HG03196 (cell line): ENCODE measurements around the gene OAS2.
"Not testable (repeated sequence)": the region's sequence is repeated elsewhere in the genome, so short reads cannot be mapped to it uniquely, and the experiment has no call there.

Source experiments
- ATAC-seq: cut with Tn5 transposase; IDR thresholded peaks from one replicate; pipeline ENCODE4 v1.9.1; 2021; ENCODE audit not compliant: unreplicated experiment

OAS2 gene

GRCh38 chr12:112980491-112981158 lies 2.3 kb downstream of the OAS2 start:
- ATAC-seq = no peak

- no peak for ATAC-seq
These were observed 7.4 kb downstream of the OAS2 start for GRCh38 chr12:112985642-112986290.

DNA sequence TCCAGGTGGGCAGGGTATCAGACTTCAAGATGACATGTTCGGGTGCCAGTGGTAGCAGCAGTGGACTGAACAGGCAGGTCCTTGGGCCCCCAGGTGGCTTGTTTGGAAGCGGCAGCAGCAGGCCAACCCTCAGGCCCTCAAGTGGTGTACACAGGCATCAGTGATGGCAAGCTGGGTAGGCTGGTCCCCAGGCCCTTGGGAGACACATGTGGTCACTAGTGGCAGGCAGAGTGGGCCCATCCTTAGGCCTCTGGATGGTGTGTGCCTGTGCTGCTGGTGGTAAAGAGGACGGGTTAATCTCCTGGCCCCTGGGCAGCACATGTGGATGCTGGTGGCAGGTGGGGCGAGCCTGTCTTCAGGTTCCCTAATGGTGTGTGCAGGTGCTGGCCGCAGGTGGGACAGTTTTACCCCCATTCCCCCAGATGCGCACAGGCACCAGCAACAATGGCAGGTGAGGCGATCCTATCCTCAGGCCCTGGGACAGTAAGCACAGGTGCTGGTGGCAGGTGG lies 8.0 kb downstream of the OAS2 start:
- ATAC-seq = no peak

DNA sequence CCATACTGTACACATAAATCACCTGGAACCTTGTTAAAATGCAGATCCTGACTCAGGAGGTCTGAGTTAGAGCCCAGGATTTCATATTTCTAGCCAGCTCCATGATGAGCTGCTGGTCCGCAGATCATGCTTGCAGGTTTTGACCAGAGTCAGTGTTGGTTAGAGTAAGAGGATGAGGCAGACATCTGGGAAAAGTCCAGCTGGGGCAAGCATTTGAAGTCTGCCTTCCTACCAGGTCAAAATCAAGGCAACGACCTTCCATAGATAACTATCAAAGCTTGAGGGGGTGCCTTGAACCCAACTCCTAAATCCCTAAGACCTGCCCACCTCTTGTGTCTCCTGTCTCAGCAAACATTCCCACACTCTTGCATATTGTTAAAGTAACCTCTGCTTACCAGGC lies 9.2 kb downstream of the OAS2 start:
- no peak for ATAC-seq

DNA sequence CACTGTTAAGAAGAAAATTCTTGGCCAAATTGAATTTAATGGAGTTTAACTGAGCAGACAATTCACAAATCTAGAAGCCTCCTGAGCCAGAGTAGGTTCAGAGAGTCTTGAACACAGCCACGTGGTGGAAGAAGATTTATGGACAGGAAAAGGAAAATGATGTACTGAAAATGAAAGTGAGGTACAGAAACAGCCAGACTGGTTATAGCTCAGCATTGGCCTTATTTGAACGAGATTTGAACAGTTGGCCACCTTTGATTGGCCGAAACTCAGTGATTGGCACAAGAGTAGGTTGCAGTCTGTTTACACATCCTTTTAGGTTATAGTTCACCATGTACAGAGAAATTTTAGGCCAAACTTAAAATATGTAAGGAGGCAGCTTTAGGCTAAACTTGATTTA lies 9.9 kb downstream of the OAS2 start:
- ATAC-seq = no peak

DNA sequence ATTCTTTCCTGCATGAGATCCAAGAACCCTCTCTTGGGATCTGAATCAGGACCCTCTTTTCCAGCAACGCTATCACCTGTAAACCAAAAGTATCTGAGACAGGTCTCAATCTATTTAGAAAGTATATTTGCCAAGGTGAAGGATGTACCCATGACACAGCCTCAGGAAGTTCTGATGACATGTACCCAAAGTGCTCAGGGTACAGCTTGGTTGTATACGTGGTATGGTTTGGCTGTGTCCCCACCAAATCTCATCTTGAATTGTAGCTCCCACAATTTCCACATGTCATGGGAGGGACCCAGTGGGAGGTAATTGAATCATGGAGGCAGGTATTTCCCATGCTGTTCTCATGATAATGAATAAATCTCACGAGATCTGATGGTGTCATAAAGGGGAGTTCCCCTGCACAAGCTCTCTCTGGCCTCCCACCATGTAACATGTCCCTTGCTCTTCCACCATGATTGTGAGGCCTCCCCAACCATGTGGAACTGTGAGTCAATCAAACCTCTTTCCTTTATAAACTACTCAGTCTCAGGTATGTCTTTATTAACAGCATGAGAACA lies 10.6 kb downstream of the OAS2 start:
- not testable (repeated sequence) for ATAC-seq

- ATAC-seq = no peak
These were observed 11.5 kb downstream of the OAS2 start for GRCh38 chr12:112989806-112990205.

GRCh38 chr12:112992541-112993398 lies 14.5 kb downstream of the OAS2 start:
- ATAC-seq = no peak

DNA sequence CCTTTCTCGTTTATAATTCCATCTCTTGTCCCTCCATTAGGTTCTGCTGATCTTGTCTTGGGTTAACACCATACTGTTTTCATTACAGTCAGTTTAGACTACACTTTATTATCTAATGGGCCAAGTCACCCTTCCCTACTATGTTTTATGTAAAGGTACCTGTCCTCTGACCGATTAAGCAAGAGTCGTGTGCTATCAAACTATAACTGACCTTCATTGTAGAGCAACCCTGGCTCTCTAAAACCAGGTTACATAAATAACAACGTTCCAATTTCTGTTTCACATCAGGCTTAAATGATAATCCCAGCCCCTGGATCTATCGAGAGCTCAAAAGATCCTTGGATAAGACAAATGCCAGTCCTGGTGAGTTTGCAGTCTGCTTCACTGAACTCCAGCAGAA lies 16.7 kb downstream of the OAS2 start:
- ATAC-seq = no peak

GRCh38 chr12:112996501-112996900 lies 18.2 kb downstream of the OAS2 start:
- no peak for ATAC-seq

DNA sequence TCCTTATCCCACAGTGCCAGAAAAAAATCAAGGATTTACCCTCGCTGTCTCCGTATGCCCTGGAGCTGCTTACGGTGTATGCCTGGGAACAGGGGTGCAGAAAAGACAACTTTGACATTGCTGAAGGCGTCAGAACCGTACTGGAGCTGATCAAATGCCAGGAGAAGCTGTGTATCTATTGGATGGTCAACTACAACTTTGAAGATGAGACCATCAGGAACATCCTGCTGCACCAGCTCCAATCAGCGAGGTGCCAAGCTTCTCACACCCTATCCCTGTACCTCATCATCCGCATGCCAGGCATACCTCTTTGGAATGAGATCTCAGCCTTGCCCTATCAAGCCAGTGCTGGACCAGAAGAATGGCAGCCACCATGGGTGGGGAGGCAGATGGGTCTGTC lies 19.2 kb downstream of the OAS2 start:
- ATAC-seq = no peak

- ATAC-seq = peak; percentile 79
These were observed 20.9 kb downstream of the OAS2 start for GRCh38 chr12:112998987-112999767.

DNA sequence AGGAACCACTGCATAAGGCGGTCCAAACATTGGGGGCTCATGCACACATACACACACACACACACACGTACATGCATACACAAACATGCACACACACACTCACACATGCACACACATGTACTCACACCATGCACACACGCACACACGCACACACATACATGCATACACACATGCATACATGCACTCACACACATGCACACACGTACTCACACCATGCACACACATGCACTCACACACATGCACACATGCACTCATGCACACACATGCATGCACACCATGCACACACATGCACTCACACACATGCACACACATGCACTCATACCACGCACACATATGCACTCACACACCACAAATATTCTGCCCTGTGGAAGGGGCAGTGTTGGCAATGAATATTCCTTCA lies 22.1 kb downstream of the OAS2 start:
- no peak for ATAC-seq

GRCh38 chr12:113002155-113002554 lies 23.8 kb downstream of the OAS2 start:
- ATAC-seq = no peak

DNA sequence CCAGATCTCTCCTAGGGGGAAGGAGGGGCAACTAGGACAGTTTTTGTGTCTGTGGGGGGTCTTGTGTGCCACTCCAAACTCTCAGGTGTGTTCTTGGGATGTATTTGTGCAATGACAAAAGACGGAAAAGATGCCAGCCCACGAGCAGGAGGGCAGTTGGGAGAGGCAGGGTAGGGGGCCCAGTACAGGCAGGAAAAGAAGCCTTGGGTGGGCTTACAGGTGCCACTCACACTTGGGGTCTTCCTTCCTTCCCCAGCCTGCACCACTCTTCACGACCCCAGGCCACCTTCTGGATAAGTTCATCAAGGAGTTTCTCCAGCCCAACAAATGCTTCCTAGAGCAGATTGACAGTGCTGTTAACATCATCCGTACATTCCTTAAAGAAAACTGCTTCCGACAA lies 24.4 kb downstream of the OAS2 start:
- no peak for ATAC-seq

- no peak for ATAC-seq
These were observed 25.3 kb downstream of the OAS2 start for GRCh38 chr12:113003636-113004035.

DNA sequence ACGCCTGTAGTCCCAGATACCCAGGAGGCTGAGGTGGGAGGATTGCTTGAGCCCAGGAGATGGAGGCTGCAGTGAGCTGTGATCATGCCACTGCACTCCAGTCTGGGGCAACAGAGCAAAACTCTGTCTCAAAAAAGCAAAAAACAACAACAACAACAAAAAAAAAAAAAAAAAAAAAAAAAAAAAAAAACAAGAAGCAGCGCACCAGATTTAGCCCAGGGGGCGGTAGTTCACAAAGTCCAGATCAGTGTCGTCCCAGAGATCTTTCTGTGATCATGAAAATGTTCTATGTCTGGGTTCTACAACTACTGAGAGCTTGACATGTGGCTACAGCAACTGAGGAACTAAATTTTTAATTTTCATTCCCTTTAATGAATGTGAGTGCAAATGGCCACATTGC lies 27.4 kb downstream of the OAS2 start:
- ATAC-seq = no peak

GRCh38 chr12:113006206-113006605 lies 27.9 kb downstream of the OAS2 start:
- no peak for ATAC-seq

DNA sequence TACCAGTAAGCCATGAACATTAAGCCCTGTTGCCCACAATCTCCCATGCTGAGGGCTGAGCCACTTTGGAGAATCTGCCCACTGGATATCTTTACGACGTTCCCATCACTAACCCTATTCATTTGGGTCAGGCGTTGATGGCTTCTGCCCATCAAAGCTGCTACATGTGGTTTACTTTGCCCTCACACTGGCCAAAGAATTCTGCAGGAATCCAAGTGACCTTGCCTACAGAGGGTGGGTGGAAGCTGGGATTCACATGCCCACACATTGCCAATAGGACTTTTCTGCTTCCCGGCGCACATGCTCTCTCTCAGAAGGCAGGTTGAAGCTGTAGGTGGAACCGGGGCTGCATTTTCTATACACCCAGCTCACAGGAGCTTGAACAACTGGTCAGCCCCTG lies 28.3 kb downstream of the OAS2 start:
- ATAC-seq = no peak

GRCh38 chr12:113007166-113007565 lies 28.8 kb downstream of the OAS2 start:
- no peak for ATAC-seq

DNA sequence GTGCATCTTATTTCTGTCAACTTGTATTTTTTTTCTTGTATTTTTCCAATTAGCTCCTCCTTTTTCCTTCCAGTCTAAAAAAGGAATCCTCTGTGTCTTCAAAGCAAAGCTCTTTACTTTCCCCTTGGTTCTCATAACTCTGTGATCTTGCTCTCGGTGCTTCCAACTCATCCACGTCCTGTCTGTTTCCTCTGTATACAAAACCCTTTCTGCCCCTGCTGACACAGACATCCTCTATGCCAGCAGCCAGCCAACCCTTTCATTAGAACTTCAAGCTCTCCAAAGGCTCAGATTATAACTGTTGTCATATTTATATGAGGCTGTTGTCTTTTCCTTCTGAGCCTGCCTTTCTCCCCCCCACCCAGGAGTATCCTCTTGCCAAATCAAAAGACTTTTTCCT lies 32.4 kb downstream of the OAS2 start:
- no peak for ATAC-seq
